H9 (cell line): ENCODE measurements around the gene UTP11. TPM values are rescaled to one million over a fixed set of nuclear protein-coding genes. Genes with fewer than 3 reads are reported as not detected.

ENCODE experiments used
- DNase-seq: peaks from one replicate; pipeline ENCODE4 v3.0.0-alpha.2; 2017
- H2AFZ ChIP-seq: one replicate; pipeline ENCODE4 v1.6.1; 2013; ENCODE audit warnings: mild to moderate bottlenecking, low read length, control low read depth, moderate library complexity
- H2AK5ac ChIP-seq: 2 replicates; pipeline ENCODE4 v1.6.1; 2013; ENCODE audit warnings: low read length, control low read depth, mixed read lengths; ENCODE audit not compliant: insufficient read length
- H2BK120ac ChIP-seq: one replicate; pipeline ENCODE4 v1.6.1; 2013; ENCODE audit warnings: low read depth, mild to moderate bottlenecking, low read length, control low read depth, inconsistent platforms; ENCODE audit not compliant: poor library complexity, severe bottlenecking
- H2BK12ac ChIP-seq: 2 replicates; pipeline ENCODE4 v1.6.1; 2013; ENCODE audit warnings: low read length, control low read depth, mixed read lengths, low read depth; ENCODE audit not compliant: insufficient read length
- H2BK15ac ChIP-seq: 2 replicates; pipeline ENCODE4 v1.6.1; 2013; ENCODE audit warnings: low read depth, low read length, control low read depth
- H2BK20ac ChIP-seq: one replicate; pipeline ENCODE4 v1.6.1; 2013; ENCODE audit warnings: low read depth, mild to moderate bottlenecking, low read length, control low read depth, inconsistent platforms; ENCODE audit not compliant: poor library complexity, severe bottlenecking
- H2BK5ac ChIP-seq: 2 replicates; pipeline ENCODE4 v1.6.1; 2013; ENCODE audit warnings: low read length, control low read depth, mixed read lengths; ENCODE audit not compliant: insufficient read length
- H3K14ac ChIP-seq: 2 replicates; pipeline ENCODE4 v1.6.1; 2013; ENCODE audit warnings: low read length, control low read depth; ENCODE audit not compliant: insufficient read depth
- H3K18ac ChIP-seq: 2 replicates; pipeline ENCODE4 v1.6.1; 2013; ENCODE audit warnings: low read depth, mild to moderate bottlenecking, mixed read lengths, low read length, control low read depth; ENCODE audit not compliant: insufficient read length
- H3K23ac ChIP-seq: 2 replicates; pipeline ENCODE4 v1.6.1; 2013; ENCODE audit warnings: low read length, control low read depth, mixed read lengths, low read depth; ENCODE audit not compliant: insufficient read length
- H3K23me2 ChIP-seq: 2 replicates; pipeline ENCODE4 v1.6.1; 2013; ENCODE audit warnings: low read depth, mild to moderate bottlenecking, mixed read lengths, low read length, control low read depth; ENCODE audit not compliant: insufficient read length, poor library complexity, severe bottlenecking
- H3K27ac ChIP-seq: 2 replicates; pipeline ENCODE4 v1.5.1; 2013; ENCODE audit warnings: low read length, control low read depth, mixed read lengths, low read depth; ENCODE audit not compliant: insufficient read length
- H3K27me3 ChIP-seq: 2 replicates; pipeline ENCODE4 v1.6.1; 2013; ENCODE audit warnings: low read length, control low read depth, inconsistent platforms; ENCODE audit not compliant: insufficient read depth
- H3K4ac ChIP-seq: 2 replicates; pipeline ENCODE4 v1.6.1; 2013; ENCODE audit warnings: low read depth, mild to moderate bottlenecking, control low read depth, inconsistent platforms, low read length, moderate library complexity
- H3K4me1 ChIP-seq: 2 replicates; pipeline ENCODE4 v1.6.1; 2013; ENCODE audit warnings: low read length, control low read depth, inconsistent platforms; ENCODE audit not compliant: insufficient read depth
- H3K4me2 ChIP-seq: 2 replicates; pipeline ENCODE4 v1.6.1; 2013; ENCODE audit warnings: low read length, control low read depth, mixed read lengths; ENCODE audit not compliant: insufficient read length, insufficient read depth
- H3K56ac ChIP-seq: 2 replicates; pipeline ENCODE4 v1.6.1; 2013; ENCODE audit warnings: low read depth, mild to moderate bottlenecking, mixed read lengths, low read length, control low read depth; ENCODE audit not compliant: insufficient read length
- H3K79me1 ChIP-seq: 2 replicates; pipeline ENCODE4 v1.6.1; 2013; ENCODE audit warnings: low read depth, mild to moderate bottlenecking, moderate library complexity, low read length, control low read depth, inconsistent platforms; ENCODE audit not compliant: insufficient read depth, poor library complexity, severe bottlenecking
- H3K79me2 ChIP-seq: 2 replicates; pipeline ENCODE4 v1.6.1; 2013; ENCODE audit warnings: low read length, control low read depth, inconsistent platforms; ENCODE audit not compliant: insufficient read depth
- H3K9ac ChIP-seq: 2 replicates; pipeline ENCODE4 v1.6.1; 2013; ENCODE audit warnings: low read length, control low read depth, mixed read lengths; ENCODE audit not compliant: insufficient read length; ENCODE audit errors: extremely low read depth
- H3K9me3 ChIP-seq: one replicate; pipeline ENCODE4 v1.6.1; 2013; ENCODE audit warnings: low read depth, low read length, inconsistent platforms; ENCODE audit not compliant: control insufficient read depth
- H3T11ph ChIP-seq: one replicate; pipeline ENCODE4 v1.6.1; 2013; ENCODE audit warnings: mild to moderate bottlenecking, low read length, control low read depth, inconsistent platforms
- H4K20me1 ChIP-seq: one replicate; pipeline ENCODE4 v1.6.1; 2013; ENCODE audit not compliant: control insufficient read depth, insufficient read length, insufficient read depth
- H4K5ac ChIP-seq: 2 replicates; pipeline ENCODE4 v1.6.1; 2013; ENCODE audit warnings: low read depth, mild to moderate bottlenecking, mixed read lengths, low read length, control low read depth; ENCODE audit not compliant: insufficient read length
- H4K8ac ChIP-seq: replicated peaks from 2 replicates; pipeline ENCODE4 v1.6.1; 2013; ENCODE audit warnings: low read length, control low read depth, mixed read lengths, low read depth; ENCODE audit not compliant: insufficient read length
- H4K91ac ChIP-seq: 2 replicates; pipeline ENCODE4 v1.6.1; 2013; ENCODE audit warnings: low read depth, mild to moderate bottlenecking, moderate library complexity, mixed read lengths, low read length, control low read depth; ENCODE audit not compliant: insufficient read length
- H3K27ac Mint-ChIP-seq, 3 experiments: 2 replicates in 2 of 3; 3 replicates in 1 of 3; pipeline ENCODE4 v1.8.0; 2020 to 2021; ENCODE audit warnings: mixed read lengths in 3 of 3, mild to moderate bottlenecking in 1 of 3, moderate library complexity in 1 of 3
- H3K27me3 Mint-ChIP-seq: 2 replicates; pipeline ENCODE4 v1.8.0; 2021; ENCODE audit warnings: low read depth, mild to moderate bottlenecking, moderate library complexity, mixed read lengths
- H3K36me3 Mint-ChIP-seq, 3 experiments: 2 replicates in 2 of 3; 3 replicates in 1 of 3; pipeline ENCODE4 v1.8.0; 2020 to 2021; ENCODE audit warnings: low read depth in 3 of 3, mixed read lengths in 3 of 3; ENCODE audit not compliant: insufficient read depth in 1 of 3
- H3K4me1 Mint-ChIP-seq, 2 experiments: 2 replicates each; pipeline ENCODE4 v1.8.0; 2020; ENCODE audit warnings: mixed read lengths in 2 of 2
- H3K4me3 Mint-ChIP-seq, 2 experiments: 2 replicates in 1 of 2; 3 replicates in 1 of 2; pipeline ENCODE4 v1.8.0; 2020 to 2021; ENCODE audit warnings: mild to moderate bottlenecking in 2 of 2, mixed read lengths in 2 of 2, moderate library complexity in 1 of 2
- H3K9me3 Mint-ChIP-seq, 2 experiments: 2 replicates in 1 of 2; 3 replicates in 1 of 2; pipeline ENCODE4 v1.8.0; 2020; ENCODE audit warnings: mild to moderate bottlenecking in 2 of 2, mixed read lengths in 2 of 2, moderate library complexity in 1 of 2
- CTCF ChIP-seq: fragments of 200-600 bp; sonication (generic); conservative IDR thresholded peaks from 3 replicates; pipeline ENCODE4 v1.8.0; 2021; ENCODE audit warnings: antibody characterized with exemption, mild to moderate bottlenecking
- WGBS: extraction: QIAGEN DNeasy Blood & Tissue Kit; methylation state at CpG from one replicate; pipeline ENCODE4 v1.1.7; 2013; ENCODE audit warnings: missing lambda C conversion rate, low lambda C conversion rate, mixed read lengths; ENCODE audit not compliant: insufficient read length; ENCODE audit errors: extremely low coverage; 5-methylcytosine and 5-hydroxymethylcytosine counted together
- total RNA-seq: library from RNA; stranded (reverse); gene quantifications from 2 replicates; pipeline ENCODE4 v1.2.1, GENCODE V29; 2021

The UTP11 gene
- total RNA-seq, 1 experiment from 2014 or later: 63.1 TPM

GRCh38 chr1:37974567-37974966 lies 38.0 kb upstream of the UTP11 start:
- Histone ChIP-seq H3K4ac (no peak overlapping the region), H2AFZ (no peak overlapping the region), H3K79me2 (no peaks in the 10 kb centered on the region), H3K27me3 (no peaks in the 10 kb centered on the region), H4K20me1 (no peaks in the 10 kb centered on the region), H3K14ac (no peak overlapping the region), H3K18ac (no peak overlapping the region), H2BK5ac (no peak overlapping the region), H3K9ac (no peak overlapping the region), H3K27ac (no peak overlapping the region), H3K4me2 (no peak overlapping the region), H4K91ac (no peak overlapping the region), H2BK120ac (no peak overlapping the region), H3K56ac (no peak overlapping the region), H3K23me2 (no peaks in the 10 kb centered on the region), H2BK20ac (no peak overlapping the region), H4K8ac (no peak overlapping the region), H2BK15ac (no peak overlapping the region), H2AK5ac (no peak overlapping the region), H3K4me1 (no peaks in the 10 kb centered on the region), H2BK12ac (no peak overlapping the region), H3K79me1 (no peaks in the 10 kb centered on the region), H3K9me3 (no peaks in the 10 kb centered on the region), H4K5ac (no peak overlapping the region), H3T11ph (no peak overlapping the region), H3K23ac (no peak overlapping the region)
- DNase-seq: no peak
- Mint-ChIP-seq H3K4me3 (no peak overlapping the region), H3K4me1 (no peaks in the 10 kb centered on the region), H3K36me3 (peaks cover 67 to 100% (median 88%) of the 10 kb centered on the region in 3 experiments), H3K9me3 (peaks cover 0 to 5% of the 10 kb centered on the region in 2 experiments; a peak in 2 of 5 replicates), H3K27ac (no peak overlapping the region), H3K27me3 (no peaks in the 10 kb centered on the region)
- TF ChIP-seq CTCF: no peak
- WGBS: no CpG with 5 or more reads among the region's 5 CpGs
